ENCODE results near the gene NGFR.
A peak's percentile ranks its signal among the peaks of the same experiment; 100 is the strongest.
"Not testable (repeated sequence)": the region's sequence is repeated elsewhere in the genome, so short reads cannot be mapped to it uniquely, and the experiment has no call there.

NGFR gene

DNA sequence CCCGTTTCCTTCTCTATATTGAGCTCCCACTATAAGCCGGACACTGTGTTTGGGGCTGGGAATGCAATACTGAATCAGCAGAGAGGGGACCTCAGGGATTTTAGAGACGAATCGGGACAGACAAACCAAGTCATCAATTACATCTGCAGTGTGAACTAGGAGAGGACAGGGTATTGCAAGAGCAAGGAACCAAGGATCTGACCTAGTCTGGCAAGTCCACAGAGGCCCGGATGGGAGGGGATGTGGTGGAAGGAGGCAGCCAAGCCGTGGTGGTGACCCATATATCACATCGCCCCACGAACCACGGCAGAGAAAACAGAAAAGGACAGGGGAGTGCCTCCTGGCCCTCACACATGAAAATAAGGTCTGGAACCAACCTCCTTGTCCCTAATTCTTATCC is 52.5 kb downstream of the NGFR start:
- no peak for DNase-seq

DNA sequence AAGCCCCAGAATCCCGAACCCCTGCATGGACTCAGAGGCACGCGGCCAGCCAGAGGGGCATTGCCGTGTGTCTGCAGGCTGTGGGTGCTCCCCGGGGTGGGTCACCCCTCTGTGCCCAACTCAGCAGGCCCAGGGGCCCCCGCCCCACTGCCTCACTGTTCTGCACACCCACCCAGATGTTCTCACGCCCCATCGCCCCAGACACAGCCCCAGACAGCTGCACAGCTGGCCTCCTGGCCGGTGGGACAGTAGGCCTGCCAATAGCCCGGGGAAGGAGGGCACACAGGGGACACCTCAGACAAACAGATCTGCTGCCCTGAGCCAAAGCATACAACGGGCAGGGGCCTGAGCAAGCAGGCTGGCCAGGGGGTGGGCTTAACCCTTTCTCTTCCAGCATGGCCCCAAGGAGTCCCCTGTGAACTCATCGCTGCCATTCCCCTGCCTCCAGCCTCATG is 53.0 kb downstream of the NGFR start:
- DNase-seq = no peak

DNA sequence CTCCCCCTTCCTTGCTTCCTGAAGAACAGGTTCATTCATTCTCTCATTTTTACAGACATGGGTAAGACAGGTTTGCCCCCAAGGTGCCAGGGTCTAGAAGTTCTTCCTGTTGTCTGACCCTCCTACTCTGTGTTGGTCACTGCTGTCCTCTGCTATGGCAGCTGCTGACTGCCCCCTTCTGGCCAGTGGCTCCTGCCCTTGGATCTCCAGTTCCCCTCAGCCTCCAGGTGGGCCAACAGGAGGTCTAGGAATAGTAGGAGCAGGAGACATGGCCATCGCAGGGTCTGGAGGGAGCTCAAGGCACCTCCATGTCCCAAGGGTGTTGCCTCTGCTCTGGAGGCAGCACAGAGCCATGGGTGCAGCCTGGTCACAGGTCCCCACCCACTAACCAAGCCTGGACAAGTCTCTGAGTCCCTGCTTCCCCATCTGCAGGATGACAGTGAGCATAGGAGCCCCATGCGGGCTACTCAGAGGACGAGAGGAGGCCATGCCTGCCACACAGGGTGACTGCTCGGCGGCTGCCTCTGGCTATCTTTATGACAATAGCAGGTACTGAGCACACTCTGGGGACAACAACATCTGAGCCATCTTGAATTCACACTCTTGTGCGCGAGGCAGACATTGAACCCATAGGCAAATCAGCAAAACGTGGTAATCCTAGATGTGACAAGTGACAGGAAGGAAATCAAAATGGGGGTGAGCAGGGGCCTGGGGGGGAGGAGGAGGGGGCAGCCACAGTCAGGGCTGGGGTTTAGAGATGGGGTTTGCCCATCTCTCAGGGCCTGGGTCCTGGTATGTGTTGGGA is 53.6 kb downstream of the NGFR start:
- no peak for DNase-seq

DNA sequence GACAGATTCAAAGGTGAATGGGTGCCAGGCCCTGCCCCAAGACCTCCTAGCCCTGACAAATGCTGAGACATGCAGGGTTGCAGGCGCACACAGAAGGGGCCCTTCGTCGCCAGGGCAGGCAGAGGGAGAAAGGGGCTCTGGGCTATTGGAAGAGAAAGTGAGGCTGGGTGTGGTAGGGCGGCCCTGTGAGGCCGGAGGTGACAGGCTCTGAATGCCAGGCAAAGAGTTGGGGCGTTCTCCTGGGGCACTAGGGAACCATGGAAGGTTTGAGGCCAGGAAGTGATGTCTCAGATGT is 54.2 kb downstream of the NGFR start:
- DNase-seq = no peak

DNA sequence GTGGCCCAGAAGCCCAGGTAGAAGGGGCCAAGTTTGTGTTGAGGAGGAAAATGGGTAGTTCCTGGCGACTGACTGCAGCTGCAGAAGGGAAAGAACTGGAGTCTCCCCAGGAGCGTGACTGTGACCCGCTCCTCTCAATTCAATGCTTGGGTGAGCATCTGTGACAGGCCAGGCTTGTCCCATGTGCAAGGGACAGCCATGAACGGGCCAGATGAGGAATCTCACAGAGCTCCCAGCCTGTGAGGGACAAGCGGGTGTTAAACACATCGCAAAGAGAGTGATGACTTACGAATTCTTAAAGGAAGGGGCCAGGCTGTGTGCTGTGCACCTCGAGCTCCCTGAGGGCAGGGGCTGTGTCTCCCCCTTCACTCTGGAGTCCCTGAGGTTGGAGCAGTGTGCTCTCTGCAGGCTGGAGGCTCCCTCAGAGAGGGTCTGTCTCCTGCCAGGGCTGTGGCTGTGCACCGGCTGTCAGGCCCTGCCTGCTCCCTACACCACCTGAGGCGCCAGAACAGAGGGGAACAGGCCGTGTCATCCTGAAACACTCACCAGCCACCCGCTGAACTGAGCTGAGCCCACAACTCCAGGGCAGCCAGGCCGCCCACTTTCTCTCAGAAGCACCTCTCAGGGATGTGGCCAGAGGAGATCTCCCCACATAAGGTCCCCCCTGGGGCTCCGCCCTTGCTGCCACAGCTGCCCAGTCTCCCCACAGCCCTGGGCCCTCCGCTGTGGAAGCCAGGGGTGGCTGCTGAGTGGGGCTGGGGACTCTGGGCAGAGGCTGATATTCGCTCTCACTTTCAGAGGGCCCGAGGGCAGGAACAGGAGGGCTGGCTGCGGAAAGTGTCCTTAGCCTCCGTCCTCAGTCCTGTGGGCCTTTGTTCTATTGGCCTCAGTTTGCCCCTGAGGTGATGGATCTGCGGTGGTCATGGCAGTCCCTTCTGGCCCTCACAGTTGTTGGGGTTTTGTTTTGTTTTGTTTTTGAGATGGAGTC is 54.9 kb downstream of the NGFR start:
- no peak for DNase-seq

DNA sequence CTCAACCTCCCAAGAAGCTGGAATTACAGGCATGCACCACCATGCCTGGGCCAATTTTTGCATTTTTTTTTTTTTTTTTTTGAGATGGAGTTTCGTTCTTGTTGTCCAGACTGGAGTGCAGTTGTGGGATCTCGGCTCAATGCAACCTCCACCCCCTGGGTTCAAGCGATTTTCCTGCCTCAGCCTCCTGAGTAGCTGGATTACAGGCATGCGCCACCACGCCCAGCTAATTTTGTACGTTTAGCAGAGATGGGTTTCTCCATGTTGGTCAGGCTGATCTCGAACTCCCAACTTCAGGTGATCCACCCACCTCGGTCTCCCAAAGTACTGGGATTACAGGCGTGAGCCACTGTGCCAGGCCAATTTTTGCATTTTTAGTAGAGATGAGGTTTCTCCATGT is 55.7 kb downstream of the NGFR start:
- DNase-seq = not testable (repeated sequence)

DNA sequence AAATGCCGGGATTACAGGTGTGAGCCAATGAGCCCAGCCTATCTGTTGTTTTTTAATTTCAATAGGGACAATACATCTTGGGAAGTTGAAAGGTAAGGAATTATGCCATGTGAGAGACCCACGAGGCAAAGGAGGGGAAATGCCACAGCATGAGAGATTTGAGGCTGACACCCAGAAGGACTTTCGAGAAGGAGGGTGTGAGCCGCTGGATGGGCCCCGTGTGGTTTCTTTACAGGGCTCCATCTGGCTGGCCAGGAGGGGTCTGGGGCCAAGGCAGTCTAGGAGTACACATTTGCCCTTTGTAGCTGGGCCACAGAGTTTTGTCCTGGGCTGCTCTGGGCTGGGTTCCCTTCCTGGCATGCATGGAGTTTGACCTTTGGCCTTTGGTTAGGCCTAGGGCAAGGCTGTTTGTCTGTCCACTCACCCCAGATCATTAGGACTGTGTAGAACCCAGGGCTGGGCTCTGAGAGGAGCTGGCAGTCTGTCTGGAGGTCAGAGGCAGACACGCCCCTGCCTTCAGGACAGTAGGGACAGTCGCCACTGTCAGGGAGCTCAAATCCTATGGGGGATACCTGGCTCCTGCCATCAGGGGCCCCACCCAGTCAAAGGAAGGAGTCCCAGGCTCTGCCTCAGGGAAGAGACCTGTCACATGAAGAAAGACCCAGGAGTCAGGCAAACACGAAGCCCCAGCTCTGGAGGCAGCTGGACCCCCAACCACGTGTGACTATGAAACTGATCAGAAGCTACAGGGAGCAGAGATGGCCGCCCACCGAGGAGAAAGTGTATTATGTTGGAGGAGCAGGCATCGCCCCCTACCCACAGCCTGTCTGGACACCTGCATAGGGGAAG is 56.4 kb downstream of the NGFR start:
- no peak for DNase-seq

DNA sequence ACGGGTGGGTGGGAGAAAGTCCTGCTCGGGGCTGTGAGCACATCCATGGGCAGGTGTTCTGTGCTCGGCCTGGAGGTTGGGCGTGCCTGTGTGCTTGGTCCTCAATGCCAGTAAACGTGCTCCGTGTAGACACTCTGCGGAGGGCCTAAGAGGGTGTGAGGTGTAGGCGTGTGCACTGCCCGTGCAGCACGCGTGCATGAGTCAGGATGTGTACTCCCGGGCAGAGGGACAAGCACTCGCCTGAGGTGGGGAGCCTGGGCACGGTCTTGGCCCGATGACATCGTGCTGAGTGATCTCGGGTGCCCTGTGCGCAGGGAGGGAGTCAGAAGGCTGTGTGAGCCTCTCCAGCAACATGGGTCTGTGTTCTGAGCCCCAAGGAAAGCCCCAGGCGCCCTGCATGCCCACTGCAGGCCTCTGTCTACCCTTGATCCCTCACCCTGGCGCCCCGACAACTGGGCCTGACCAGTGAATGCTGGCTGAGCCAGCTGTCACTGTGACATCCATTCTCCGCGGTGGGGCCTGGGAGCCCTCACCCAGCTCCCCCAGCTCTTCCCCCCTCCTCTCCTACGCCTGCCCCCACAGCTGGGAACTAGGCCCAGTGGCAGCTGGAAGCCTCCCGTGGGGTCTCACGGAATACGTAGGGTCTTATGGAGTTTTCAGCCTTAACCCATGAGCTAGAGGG is 57.1 kb downstream of the NGFR start:
- DNase-seq = no peak

DNA sequence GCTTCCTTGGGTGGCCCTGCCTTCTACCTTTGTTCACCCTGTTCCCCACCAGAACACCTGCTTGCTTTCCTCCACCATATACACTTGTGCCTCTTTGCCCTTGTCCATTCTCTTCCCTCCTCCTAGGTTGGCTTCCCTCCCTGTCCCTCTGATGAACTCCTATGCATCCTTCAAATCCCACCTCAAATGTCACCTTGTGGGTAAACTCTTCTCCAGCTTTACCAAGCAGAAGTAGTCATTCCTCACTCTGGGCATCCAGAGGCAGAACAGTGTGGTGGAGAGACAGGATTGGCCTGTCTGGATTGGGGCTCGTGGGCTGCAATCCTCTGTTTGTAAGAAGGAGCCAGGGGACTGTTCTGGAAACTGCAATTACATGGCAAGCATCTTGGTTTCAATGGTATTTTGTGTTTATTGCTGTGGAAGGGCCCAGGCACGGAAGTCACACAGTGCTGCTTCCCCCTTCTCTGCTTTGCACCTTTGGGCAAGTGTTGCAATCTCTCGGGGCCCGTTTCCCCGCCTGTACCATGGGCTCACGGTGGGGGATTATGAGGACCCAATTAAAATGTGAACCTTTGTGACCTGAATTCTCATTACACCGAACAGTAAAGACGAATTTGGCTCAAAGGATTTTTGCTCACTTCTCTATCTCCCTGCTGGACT is 58.7 kb downstream of the NGFR start:
- DNase-seq = no peak

DNA sequence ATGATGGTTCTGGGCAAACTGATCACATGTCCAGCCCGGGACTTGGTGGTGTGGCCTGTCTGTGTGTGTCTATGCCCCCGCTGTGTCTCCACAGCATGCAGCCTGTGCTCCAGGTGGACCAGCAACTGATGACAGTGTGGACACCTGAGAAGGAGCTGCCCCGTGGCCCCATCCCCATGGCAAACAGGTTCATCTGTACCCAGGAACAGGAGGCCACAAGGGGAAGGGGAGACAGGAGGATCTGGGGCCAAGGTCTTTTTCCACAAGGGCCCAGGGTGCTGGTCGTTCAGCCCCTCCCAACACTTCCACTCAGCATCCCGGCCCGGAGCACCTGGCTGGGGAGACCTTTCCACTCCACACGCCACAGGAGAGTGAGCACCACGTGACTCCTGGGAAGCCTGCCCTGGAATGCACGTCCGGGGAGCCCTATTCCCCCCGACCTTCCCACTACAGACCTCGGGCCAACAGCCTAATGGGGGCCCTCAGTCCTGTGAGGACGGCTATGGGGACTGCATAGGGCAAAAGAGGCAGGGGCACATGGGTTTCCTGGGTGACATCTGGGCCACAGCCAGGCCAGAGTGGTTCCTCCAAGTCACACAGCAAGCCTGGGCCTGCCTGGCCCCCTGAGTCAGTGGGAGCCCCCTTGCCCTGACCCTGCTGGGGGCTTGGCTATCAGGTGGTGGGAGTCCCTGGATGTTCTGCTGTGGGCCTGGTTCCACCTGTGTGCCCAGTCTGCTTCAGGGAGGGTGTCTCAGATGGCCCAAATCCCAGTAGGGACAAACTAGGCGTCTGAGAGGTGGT is 59.8 kb downstream of the NGFR start:
- no peak for DNase-seq

DNA sequence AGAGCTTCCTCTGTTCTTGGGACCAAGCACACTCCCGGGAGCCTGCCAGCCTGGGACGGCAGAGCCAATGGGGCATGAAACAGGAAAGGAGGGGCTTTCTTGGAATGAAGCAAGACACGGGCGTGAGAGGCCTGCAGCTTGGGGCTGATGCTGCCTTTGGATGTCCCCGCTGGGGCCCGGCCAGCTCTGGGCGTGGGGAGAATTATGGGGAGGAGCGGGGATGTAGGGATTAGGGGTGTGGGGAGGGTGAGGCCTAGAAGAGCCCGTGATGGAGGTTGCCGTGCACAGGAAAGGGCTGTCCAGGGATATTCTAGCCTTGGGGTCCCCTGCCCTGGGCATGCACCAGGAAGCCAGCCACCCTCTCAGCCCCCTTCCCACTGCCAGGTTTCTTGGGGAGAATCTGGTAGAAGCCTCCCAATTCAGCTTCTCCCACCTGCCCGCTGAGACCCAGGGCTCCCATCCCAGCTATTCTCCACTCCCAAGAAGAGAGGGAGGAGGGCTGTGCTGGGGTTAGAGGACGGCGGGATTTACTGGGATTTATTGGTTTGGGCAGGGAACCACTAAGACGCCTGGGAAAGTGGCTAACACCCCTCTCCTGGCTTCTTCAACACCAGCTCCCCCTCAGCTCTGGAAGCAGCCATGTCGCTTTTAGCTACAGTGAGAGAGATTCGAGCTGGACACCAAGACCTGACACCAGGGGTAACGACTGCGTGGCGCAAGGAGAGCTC is 60.6 kb downstream of the NGFR start:
- no peak for DNase-seq

DNA sequence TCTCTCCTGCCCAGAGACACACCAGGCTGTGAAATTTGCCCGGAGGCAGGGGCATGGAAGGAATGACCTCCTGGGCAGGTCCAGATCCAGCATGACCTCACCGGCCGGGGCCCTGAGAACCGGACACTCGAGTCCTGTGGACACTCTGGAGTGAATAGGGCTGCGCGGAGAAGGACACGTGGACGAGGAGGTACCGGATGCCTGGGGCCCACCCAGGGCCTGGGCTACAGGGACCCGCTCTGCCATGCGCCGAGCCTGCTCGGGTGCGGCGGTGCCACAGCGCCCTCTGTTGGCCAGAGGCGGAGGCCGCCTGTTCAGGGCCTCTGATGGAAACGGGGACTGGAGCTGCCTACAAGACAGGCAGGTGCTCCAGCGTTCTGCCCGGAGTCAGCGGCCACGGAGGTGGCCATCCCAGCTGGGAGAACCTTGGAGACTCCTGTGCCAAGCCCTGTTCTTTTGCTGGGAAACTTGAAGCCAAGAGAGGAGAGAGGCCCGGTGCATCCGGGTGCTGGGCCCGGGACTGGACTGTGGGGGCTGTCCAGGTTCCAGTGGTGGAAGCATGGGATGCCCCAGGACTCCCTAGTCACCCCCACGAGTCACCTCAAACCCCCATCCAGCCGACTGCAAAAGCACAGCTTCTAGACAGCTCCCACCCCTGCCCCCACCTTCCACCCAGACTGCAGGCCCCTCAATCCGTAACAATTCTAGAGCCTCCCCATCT is 61.3 kb downstream of the NGFR start:
- peak; percentile 72 for DNase-seq

DNA sequence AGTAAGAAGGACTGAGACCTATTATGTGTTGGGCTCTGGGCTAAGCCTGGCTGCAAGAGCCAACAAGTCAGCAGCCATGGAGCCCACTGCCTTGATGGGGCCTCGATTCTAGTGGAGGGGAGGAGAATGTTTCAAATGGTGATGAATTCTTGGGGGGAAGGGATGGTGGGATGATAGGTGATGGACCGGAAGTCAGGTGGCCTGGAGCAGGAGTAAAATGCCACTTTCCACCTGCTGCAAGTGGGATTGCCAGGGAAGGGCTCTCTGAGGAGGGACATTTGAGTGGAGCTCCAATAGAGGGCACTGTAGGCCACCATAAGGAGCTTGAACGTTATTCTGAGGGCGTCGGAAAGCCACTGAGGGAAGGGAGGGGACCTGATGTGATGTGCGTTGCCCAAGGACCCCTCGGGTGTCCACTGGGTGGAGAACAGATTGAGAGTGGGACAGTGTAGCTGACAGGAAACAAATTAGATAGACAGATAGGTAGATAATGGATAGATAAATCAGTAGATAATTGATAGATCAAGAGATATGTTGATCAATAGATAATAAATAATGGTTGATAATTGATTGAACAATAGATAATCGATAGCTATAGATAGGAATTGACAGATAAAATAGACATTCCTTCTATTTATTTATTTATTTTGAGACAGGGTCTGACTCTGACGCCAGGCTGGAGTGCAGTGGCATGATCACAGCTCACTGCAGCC is 62.4 kb downstream of the NGFR start:
- DNase-seq = peak; percentile 34
